Urinary bladder (tissue), 4 donors: ENCODE data around the gene LHX4. TPM values are rescaled to one million over a fixed set of nuclear protein-coding genes. Genes with fewer than 3 reads are reported as not detected.

Source experiments
- DNase-seq: peaks from one replicate; pipeline ENCODE4 v3.0.0-alpha.2; 2015; ENCODE audit errors: extremely low spot score
- H3K27ac ChIP-seq: one replicate; pipeline ENCODE4 v1.5.1; 2013; ENCODE audit warnings: low read depth, mild to moderate bottlenecking, moderate library complexity
- H3K36me3 ChIP-seq: one replicate; pipeline ENCODE4 v1.6.1; 2013; ENCODE audit warnings: mild to moderate bottlenecking, moderate library complexity; ENCODE audit not compliant: insufficient read depth
- H3K4me1 ChIP-seq: one replicate; pipeline ENCODE4 v1.6.1; 2013; ENCODE audit warnings: mild to moderate bottlenecking, moderate library complexity; ENCODE audit not compliant: insufficient read depth
- H3K4me3 ChIP-seq: one replicate; pipeline ENCODE4 v1.5.1; 2013; ENCODE audit warnings: low read depth, low read length
- WGBS: extraction: QIAGEN DNeasy Blood & Tissue Kit; methylation state at CpG from one replicate; pipeline ENCODE4 v1.1.7; 2013; 5-methylcytosine and 5-hydroxymethylcytosine counted together
- polyA plus RNA-seq: library from polyadenylated mRNA; stranded (reverse); fragments of 200-250 nt; gene quantifications from one replicate; pipeline ENCODE4 v1.2.3, GENCODE V29; 2013
- total RNA-seq: library from RNA; depleted of rRNA; stranded (reverse); fragments of >200 nt; gene quantifications from one replicate; pipeline ENCODE4 v1.2.3, GENCODE V29; 2014
- donor health status: healthy with polysubstance abuse.
- donor health status: healthy.

The LHX4 gene
- total and polyA plus RNA-seq, 2 donors = 0.03 TPM; not detected in 1

- no peak for DNase-seq
- WGBS = 82% methylated on average over 6 of the region's 6 CpGs
- no peak overlapping the region for H3K4me3 ChIP-seq
Measured at GRCh38 chr1:180204231-180204630, 25.8 kb upstream of the LHX4 start.

GRCh38 chr1:180206581-180206980 lies 23.5 kb upstream of the LHX4 start:
- Histone ChIP-seq H3K27ac (no peak overlapping the region), H3K36me3 (no peaks in the 10 kb centered on the region), H3K4me1 (no peaks in the 10 kb centered on the region), H3K4me3 (no peak overlapping the region)
- 91% methylated on average over 3 of the region's 3 CpGs for WGBS
- DNase-seq = no peak

More at GRCh38 chr1:180204231-180204630, 25.8 kb upstream of the LHX4 start:
- H3K27ac ChIP-seq = no peak overlapping the region
- no peaks in the 10 kb centered on the region for H3K36me3 ChIP-seq
- no peaks in the 10 kb centered on the region for H3K4me1 ChIP-seq

GRCh38 chr1:180208264-180208663 lies 21.8 kb upstream of the LHX4 start:
- H3K27ac ChIP-seq = no peak overlapping the region
- 70% methylated on average over 4 of the region's 4 CpGs for WGBS
- H3K36me3 ChIP-seq = no peaks in the 10 kb centered on the region
- no peaks in the 10 kb centered on the region for H3K4me1 ChIP-seq
- DNase-seq = no peak
- no peak overlapping the region for H3K4me3 ChIP-seq

GRCh38 chr1:180210008-180210620 lies 19.9 kb upstream of the LHX4 start:
- Histone ChIP-seq H3K36me3 (no peaks in the 10 kb centered on the region), H3K4me1 (no peaks in the 10 kb centered on the region), H3K4me3 (no peak overlapping the region), H3K27ac (no peak overlapping the region)
- no peak for DNase-seq
- WGBS = 76% methylated on average over 4 of the region's 4 CpGs

- Histone ChIP-seq H3K4me1 (no peaks in the 10 kb centered on the region), H3K36me3 (no peaks in the 10 kb centered on the region), H3K27ac (no peak overlapping the region), H3K4me3 (no peak overlapping the region)
- DNase-seq = no peak
- WGBS = 88% methylated on average over 12 of the region's 12 CpGs
Measured at GRCh38 chr1:180211156-180211859, 18.8 kb upstream of the LHX4 start.

- H3K36me3 ChIP-seq = no peaks in the 10 kb centered on the region
- no peak for DNase-seq
- no peaks in the 10 kb centered on the region for H3K4me1 ChIP-seq
- WGBS = 76% methylated on average over 8 of the region's 8 CpGs
- no peak overlapping the region for H3K4me3 ChIP-seq
- no peak overlapping the region for H3K27ac ChIP-seq
Measured at GRCh38 chr1:180211860-180212229, 18.2 kb upstream of the LHX4 start.

- 74% methylated on average over 15 of the region's 15 CpGs for WGBS
- no peaks in the 10 kb centered on the region for H3K4me1 ChIP-seq
- H3K27ac ChIP-seq = no peak overlapping the region
- H3K4me3 ChIP-seq = no peak overlapping the region
- DNase-seq = no peak
- H3K36me3 ChIP-seq = no peaks in the 10 kb centered on the region
Measured at GRCh38 chr1:180213401-180214170, 16.5 kb upstream of the LHX4 start.

GRCh38 chr1:180215856-180216625 lies 14.0 kb upstream of the LHX4 start:
- Histone ChIP-seq H3K27ac (no peak overlapping the region), H3K36me3 (no peaks in the 10 kb centered on the region), H3K4me3 (no peak overlapping the region), H3K4me1 (no peaks in the 10 kb centered on the region)
- 88% methylated on average over 22 of the region's 22 CpGs for WGBS
- no peak for DNase-seq

GRCh38 chr1:180217006-180217405 lies 13.1 kb upstream of the LHX4 start:
- no peaks in the 10 kb centered on the region for H3K36me3 ChIP-seq
- DNase-seq = no peak
- no peaks in the 10 kb centered on the region for H3K4me1 ChIP-seq
- 76% methylated on average over 7 of the region's 7 CpGs for WGBS
- H3K4me3 ChIP-seq = no peak overlapping the region
- no peak overlapping the region for H3K27ac ChIP-seq

- no peaks in the 10 kb centered on the region for H3K4me1 ChIP-seq
- 85% methylated on average over 20 of the region's 20 CpGs for WGBS
Measured at GRCh38 chr1:180218806-180219765, 11.0 kb upstream of the LHX4 start.

GRCh38 chr1:180219776-180220175 lies 10.3 kb upstream of the LHX4 start:
- Histone ChIP-seq H3K4me3 (no peak overlapping the region), H3K36me3 (no peaks in the 10 kb centered on the region), H3K27ac (no peak overlapping the region), H3K4me1 (no peaks in the 10 kb centered on the region)
- WGBS = 87% methylated on average over 11 of the region's 11 CpGs
- DNase-seq = no peak

More at GRCh38 chr1:180218806-180219765, 11.0 kb upstream of the LHX4 start:
- H3K4me3 ChIP-seq = no peak overlapping the region
- DNase-seq = no peak
- H3K27ac ChIP-seq = no peak overlapping the region
- no peaks in the 10 kb centered on the region for H3K36me3 ChIP-seq

- DNase-seq = no peak
- Histone ChIP-seq H3K4me1 (no peaks in the 10 kb centered on the region), H3K27ac (no peak overlapping the region), H3K36me3 (no peaks in the 10 kb centered on the region), H3K4me3 (no peak overlapping the region)
- WGBS = 87% methylated on average over 6 of the region's 6 CpGs
Measured at GRCh38 chr1:180221462-180221861, 8.6 kb upstream of the LHX4 start.
